Mesenchymal stem cell (in vitro differentiated cells and primary cell): ENCODE results near the gene SPAG17.

Source experiments
- DNase-seq: peaks from one replicate; pipeline ENCODE4 v3.0.0-alpha.2; 2013
- H2AFZ ChIP-seq: one replicate; pipeline ENCODE4 v1.6.1; 2013; ENCODE audit warnings: low read depth, mild to moderate bottlenecking, control low read depth, inconsistent platforms, low read length, moderate library complexity
- H2AK5ac ChIP-seq: 2 replicates; pipeline ENCODE4 v1.6.1; 2013; ENCODE audit warnings: low read length, moderate library complexity, mild to moderate bottlenecking, inconsistent platforms; ENCODE audit not compliant: severe bottlenecking
- H2BK120ac ChIP-seq: one replicate; pipeline ENCODE4 v1.6.1; 2013; ENCODE audit warnings: low read depth, mild to moderate bottlenecking, inconsistent platforms, low read length, moderate library complexity
- H2BK12ac ChIP-seq, 2 experiments: one replicate each; pipeline ENCODE4 v1.6.1; 2013; ENCODE audit warnings: inconsistent platforms in 2 of 2, low read length in 2 of 2, mild to moderate bottlenecking in 2 of 2, moderate library complexity in 2 of 2, control low read depth in 1 of 2
- H2BK15ac ChIP-seq: one replicate; pipeline ENCODE4 v1.6.1; 2013; ENCODE audit warnings: mild to moderate bottlenecking, low read depth, inconsistent platforms; ENCODE audit not compliant: poor library complexity, severe bottlenecking
- H2BK5ac ChIP-seq: 2 replicates; pipeline ENCODE4 v1.6.1; 2013; ENCODE audit warnings: low read depth, mild to moderate bottlenecking, low read length, control low read depth, inconsistent platforms; ENCODE audit not compliant: poor library complexity, severe bottlenecking
- H3K14ac ChIP-seq, 2 experiments: one replicate each; pipeline ENCODE4 v1.6.1; 2013; ENCODE audit warnings: inconsistent platforms in 2 of 2, low read length in 2 of 2, control low read depth in 1 of 2, mild to moderate bottlenecking in 1 of 2, moderate library complexity in 1 of 2
- H3K18ac ChIP-seq, 2 experiments: one replicate each; pipeline ENCODE4 v1.6.1; 2013; ENCODE audit warnings: inconsistent platforms in 2 of 2, low read length in 2 of 2, control low read depth in 1 of 2, low read depth in 1 of 2, mild to moderate bottlenecking in 1 of 2
- H3K23ac ChIP-seq, 2 experiments: one replicate each; pipeline ENCODE4 v1.6.1; 2013; ENCODE audit warnings: inconsistent platforms in 2 of 2, low read length in 2 of 2, mild to moderate bottlenecking in 2 of 2, moderate library complexity in 2 of 2, control low read depth in 1 of 2
- H3K27ac ChIP-seq: 2 replicates; pipeline ENCODE4 v1.5.1; 2013; ENCODE audit warnings: mild to moderate bottlenecking, moderate library complexity, low read length, control low read depth, inconsistent platforms; ENCODE audit not compliant: poor library complexity, severe bottlenecking
- H3K27me3 ChIP-seq, 2 experiments: 2 replicates each; pipeline versions ENCODE4 v1.6.1 to v1.7.0; 2013; ENCODE audit warnings: low read length in 2 of 2, mild to moderate bottlenecking in 2 of 2, moderate library complexity in 2 of 2, control low read depth in 1 of 2, inconsistent platforms in 1 of 2; ENCODE audit not compliant: control insufficient read depth in 1 of 2, insufficient read depth in 1 of 2
- H3K36me3 ChIP-seq, 2 experiments: 2 replicates each; pipeline versions ENCODE4 v1.6.1 to v1.7.0; 2013; ENCODE audit warnings: low read length in 2 of 2, control low read depth in 1 of 2, inconsistent platforms in 1 of 2, low read depth in 1 of 2, mild to moderate bottlenecking in 1 of 2; ENCODE audit not compliant: insufficient read depth in 2 of 2, control insufficient read depth in 1 of 2
- H3K4ac ChIP-seq, 2 experiments: one replicate each; pipeline ENCODE4 v1.6.1; 2013; ENCODE audit warnings: inconsistent platforms in 2 of 2, low read length in 2 of 2, mild to moderate bottlenecking in 2 of 2, moderate library complexity in 2 of 2, control low read depth in 1 of 2, low read depth in 1 of 2
- H3K4me1 ChIP-seq: 2 replicates; pipeline ENCODE4 v1.6.1; 2013; ENCODE audit warnings: low read depth, low read length, control low read depth; ENCODE audit not compliant: control insufficient read depth, insufficient read depth
- H3K4me2 ChIP-seq: 2 replicates; pipeline ENCODE4 v1.6.1; 2013; ENCODE audit warnings: low read length, mild to moderate bottlenecking, inconsistent platforms; ENCODE audit not compliant: poor library complexity, severe bottlenecking
- H3K4me3 ChIP-seq, 2 experiments: 2 replicates each; pipeline versions ENCODE4 v1.5.1 to v1.7.0; 2013; ENCODE audit warnings: low read length in 2 of 2, mild to moderate bottlenecking in 2 of 2, control low read depth in 1 of 2, low read depth in 1 of 2; ENCODE audit not compliant: insufficient read depth in 1 of 2
- H3K79me1 ChIP-seq: replicated peaks from 2 replicates; pipeline ENCODE4 v1.6.1; 2013; ENCODE audit warnings: mild to moderate bottlenecking, control low read depth, low read length, inconsistent platforms; ENCODE audit not compliant: poor library complexity, severe bottlenecking
- H3K9ac ChIP-seq: 2 replicates; pipeline ENCODE4 v1.7.0; 2013; ENCODE audit warnings: mild to moderate bottlenecking, low read length, moderate library complexity
- H3K9me3 ChIP-seq: 2 replicates; pipeline ENCODE4 v1.7.0; 2013; ENCODE audit warnings: mild to moderate bottlenecking, low read length; ENCODE audit not compliant: control insufficient read depth
- H4K8ac ChIP-seq: one replicate; pipeline ENCODE4 v1.6.1; 2013; ENCODE audit warnings: inconsistent platforms, mild to moderate bottlenecking, low read length, moderate library complexity
- H4K91ac ChIP-seq: one replicate; pipeline ENCODE4 v1.6.1; 2013; ENCODE audit warnings: mild to moderate bottlenecking, low read length, inconsistent platforms
- WGBS: methylation state at CpG from one replicate; pipeline ENCODE4 v1.1.7; 2013; ENCODE audit warnings: mixed read lengths; 5-methylcytosine and 5-hydroxymethylcytosine counted together

The SPAG17 gene

GRCh38 chr1:117981455-117982192 is 203.4 kb downstream of the SPAG17 start:
- no peak overlapping the region for H2BK15ac ChIP-seq
- no peak overlapping the region for H4K8ac ChIP-seq
- 100% methylated on average over 3 of the region's 5 CpGs for WGBS

DNA sequence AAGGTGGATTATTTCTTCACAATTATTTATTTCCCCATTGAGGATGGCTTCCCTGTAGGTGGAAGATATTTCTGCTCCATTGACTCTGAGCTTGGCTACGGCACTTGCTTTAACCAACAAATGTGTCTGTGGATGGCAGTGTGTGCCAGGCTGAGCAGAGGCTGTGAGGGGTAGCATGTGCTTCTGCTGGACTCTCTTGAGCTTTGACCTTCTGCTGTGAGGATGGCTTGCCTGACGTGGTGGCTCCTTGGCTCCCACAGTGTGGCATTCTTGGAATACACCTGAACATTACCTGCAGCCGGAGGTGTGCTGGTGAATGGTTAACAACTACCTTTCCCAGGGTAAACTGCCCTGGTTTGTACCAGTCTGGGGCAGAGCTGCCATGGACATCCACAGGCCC is 208.6 kb downstream of the SPAG17 start:
- Histone ChIP-seq H3K79me1 (no peaks in the 10 kb centered on the region), H2AK5ac (no peak overlapping the region), H3K4me1 (peaks cover 2% of the 10 kb centered on the region), H2AFZ (no peak overlapping the region), H3K23ac (no peak overlapping the region), H3K4ac (no peak overlapping the region), H2BK15ac (no peak overlapping the region), H2BK120ac (no peak overlapping the region), H3K4me2 (no peak overlapping the region), H3K18ac (no peak overlapping the region), H3K4me3 (no peak overlapping the region), H4K91ac (no peak overlapping the region), H3K14ac (no peak overlapping the region), H4K8ac (no peak overlapping the region), H3K27ac (no peak overlapping the region), H2BK12ac (no peak overlapping the region), H3K27me3 (peaks cover 0 to 10% of the 10 kb centered on the region in 2 experiments), H2BK5ac (no peak overlapping the region), H3K36me3 (no peaks in the 10 kb centered on the region), H3K9ac (no peak overlapping the region), H3K9me3 (no peaks in the 10 kb centered on the region)
- no peak for DNase-seq
- WGBS, result 75% methylated on average over 3 of the region's 3 CpGs

More at GRCh38 chr1:117981455-117982192, 203.4 kb downstream of the SPAG17 start:
- H3K23ac ChIP-seq, result no peak overlapping the region
- H3K36me3 ChIP-seq, result no peaks in the 10 kb centered on the region
- H2BK120ac ChIP-seq, result no peak overlapping the region
- H2BK5ac ChIP-seq, result no peak overlapping the region
- H3K79me1 ChIP-seq, result no peaks in the 10 kb centered on the region
- H3K4me1 ChIP-seq, result no peaks in the 10 kb centered on the region
- no peak overlapping the region for H3K9ac ChIP-seq
- no peak overlapping the region for H3K4me3 ChIP-seq
- peaks cover 0 to under 1% of the 10 kb centered on the region in 2 experiments for H3K27me3 ChIP-seq
- H3K9me3 ChIP-seq, result no peaks in the 10 kb centered on the region
- no peak overlapping the region for H3K4ac ChIP-seq
- no peak overlapping the region for H3K27ac ChIP-seq
- no peak overlapping the region for H3K18ac ChIP-seq
- no peak for DNase-seq
- H2AFZ ChIP-seq, result no peak overlapping the region
- H4K91ac ChIP-seq, result no peak overlapping the region
- H3K14ac ChIP-seq, result no peak overlapping the region
- no peak overlapping the region for H2AK5ac ChIP-seq
- no peak overlapping the region for H2BK12ac ChIP-seq
- H3K4me2 ChIP-seq, result no peak overlapping the region

GRCh38 chr1:117971777-117972176 is 213.3 kb downstream of the SPAG17 start:
- H3K9ac ChIP-seq, result no peak overlapping the region

DNA sequence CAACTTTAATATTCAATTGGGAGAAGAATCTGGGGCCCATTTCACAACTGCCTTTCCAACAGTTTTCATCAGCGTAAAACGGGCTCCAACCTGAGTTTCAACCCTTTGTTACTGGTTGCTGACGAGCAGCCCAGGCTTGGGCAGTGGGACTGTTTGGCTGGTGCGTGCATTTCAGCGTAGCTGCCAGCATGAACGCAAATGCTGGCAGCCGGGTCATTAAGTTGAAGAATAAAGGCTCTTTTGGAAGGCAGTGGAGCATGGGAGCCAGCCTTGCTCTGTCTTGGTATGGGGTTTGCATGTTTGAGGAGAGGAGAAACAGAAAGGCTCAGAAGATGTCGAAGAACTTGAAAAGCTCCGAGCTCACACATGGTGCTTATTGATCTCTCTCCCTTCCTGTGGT is 214.8 kb downstream of the SPAG17 start:
- Histone ChIP-seq H3K14ac (no peak overlapping the region), H3K4me2 (no peak overlapping the region), H3K18ac (no peak overlapping the region), H2BK12ac (no peak overlapping the region), H2BK15ac (no peak overlapping the region), H2AFZ (no peak overlapping the region), H3K4ac (no peak overlapping the region), H3K4me3 (no peak overlapping the region), H4K8ac (no peak overlapping the region), H3K23ac (no peak overlapping the region), H2AK5ac (no peak overlapping the region), H3K79me1 (no peaks in the 10 kb centered on the region), H3K36me3 (no peaks in the 10 kb centered on the region), H3K9me3 (no peaks in the 10 kb centered on the region), H3K27ac (no peak overlapping the region), H3K4me1 (peaks cover 2% of the 10 kb centered on the region), H2BK120ac (no peak overlapping the region), H3K9ac (no peak overlapping the region), H2BK5ac (no peak overlapping the region), H4K91ac (no peak overlapping the region), H3K27me3 (peaks cover 0 to 5% of the 10 kb centered on the region in 2 experiments)
- 88% methylated on average over 9 of the region's 9 CpGs for WGBS
- DNase-seq, result no peak

More at GRCh38 chr1:117971777-117972176, 213.3 kb downstream of the SPAG17 start:
- H3K9me3 ChIP-seq, result no peaks in the 10 kb centered on the region
- H2AFZ ChIP-seq, result no peak overlapping the region
- no peak overlapping the region for H3K4me2 ChIP-seq
- no peak overlapping the region for H4K8ac ChIP-seq
- H3K27me3 ChIP-seq, result peaks cover 0 to 10% of the 10 kb centered on the region in 2 experiments
- DNase-seq, result no peak
- peaks cover 4% of the 10 kb centered on the region for H3K4me1 ChIP-seq
- no peak overlapping the region for H2BK5ac ChIP-seq
- H2AK5ac ChIP-seq, result no peak overlapping the region
- H2BK15ac ChIP-seq, result no peak overlapping the region
- no peak overlapping the region for H2BK12ac ChIP-seq
- H2BK120ac ChIP-seq, result no peak overlapping the region
- no peak overlapping the region for H3K27ac ChIP-seq
- H3K4me3 ChIP-seq, result no peak overlapping the region
- no peak overlapping the region for H4K91ac ChIP-seq
- H3K23ac ChIP-seq, result no peak overlapping the region
- H3K14ac ChIP-seq, result no peak overlapping the region
- no peaks in the 10 kb centered on the region for H3K79me1 ChIP-seq
- no peak overlapping the region for H3K18ac ChIP-seq
- H3K4ac ChIP-seq, result no peak overlapping the region
- no peaks in the 10 kb centered on the region for H3K36me3 ChIP-seq
